HG03460 (cell line): Measurements from ENCODE around the gene KCNQ4.

Experiments used
- ATAC-seq: cut with Tn5 transposase; IDR thresholded peaks from one replicate; pipeline ENCODE4 v1.9.1; 2021; ENCODE audit not compliant: unreplicated experiment

KCNQ4 gene

DNA sequence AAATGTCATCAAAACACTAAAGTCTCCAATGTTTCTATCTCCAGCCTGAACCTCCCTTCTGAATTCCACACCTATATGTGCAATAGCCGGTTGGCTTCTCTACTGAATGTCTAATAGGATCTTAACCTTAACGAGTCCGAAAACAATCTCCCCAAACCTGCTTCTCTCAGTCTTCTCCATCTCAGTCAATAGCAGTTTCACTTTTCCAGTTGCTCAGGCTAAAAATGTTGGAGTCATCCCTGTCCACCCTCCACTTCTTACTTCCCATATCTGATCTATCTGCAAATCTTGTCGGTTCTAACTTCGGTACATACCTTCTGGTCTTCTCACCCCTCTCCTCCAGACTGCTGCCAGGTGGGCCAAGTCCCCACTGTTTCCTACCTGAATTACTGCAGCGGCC is 104.1 kb downstream of the KCNQ4 start:
- ATAC-seq = no peak
